PC-3 (cell line): Measurements from ENCODE around the gene CAPN8.

ENCODE experiments used
- CTCF ChIP-seq: fragments of 300-600 bp; sonication (generic); conservative IDR thresholded peaks from 2 replicates; pipeline ENCODE4 v1.5.1; 2017; ENCODE audit warnings: antibody characterized with exemption, low read depth, mild to moderate bottlenecking, low read length
- EZH2 ChIP-seq: fragments of 300-600 bp; sonication (generic); IDR thresholded peaks from one replicate; pipeline ENCODE4 v1.6.1; 2017; ENCODE audit warnings: antibody characterized with exemption, mild to moderate bottlenecking, low read length; ENCODE audit not compliant: unreplicated experiment

DNA sequence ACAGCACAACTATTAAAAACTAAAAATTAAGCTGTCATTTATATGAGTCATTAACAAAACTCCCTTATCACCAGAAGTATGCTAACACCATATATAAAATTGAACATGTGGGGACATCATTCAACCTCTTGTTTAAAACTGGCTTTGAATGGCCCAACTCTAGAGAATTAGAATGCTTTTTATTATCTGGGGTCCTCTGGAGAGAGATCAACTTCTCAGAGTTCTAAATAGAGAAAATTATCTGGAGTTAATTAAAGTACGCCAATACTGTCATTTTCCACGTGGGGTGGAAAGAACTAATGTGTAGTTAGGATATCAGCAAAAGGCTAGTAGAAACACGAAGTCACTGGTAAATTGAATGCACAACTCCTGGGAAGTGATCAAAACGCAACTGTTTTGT, 25.6 kb upstream of the CAPN8 start:
- TF ChIP-seq CTCF (no peak), EZH2 (no peak)
